ENCODE data around the gene ARHGEF37.

ARHGEF37 gene

DNA sequence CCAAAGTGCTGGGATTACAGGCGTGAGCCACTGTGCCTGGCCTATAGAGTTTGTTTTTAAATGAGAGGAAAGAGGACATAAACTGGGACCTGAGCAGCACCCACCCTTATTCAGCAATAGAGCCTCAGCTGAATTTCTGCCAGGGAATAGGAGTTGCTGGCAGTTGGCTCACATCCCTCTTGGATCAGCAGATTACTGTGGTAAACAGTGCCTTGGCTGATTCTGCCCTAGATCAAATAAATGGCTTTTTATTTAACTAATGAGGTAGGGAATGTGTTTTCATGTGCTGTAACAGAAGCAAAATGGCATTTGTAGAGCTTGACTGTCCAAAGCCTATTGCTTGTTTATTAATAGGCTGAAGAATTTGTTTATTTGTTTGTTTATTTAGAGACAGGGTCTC is 2.1 kb downstream of the ARHGEF37 start:
- H3K27ac ChIP-seq = peak overlapping the region; percentile 100

DNA sequence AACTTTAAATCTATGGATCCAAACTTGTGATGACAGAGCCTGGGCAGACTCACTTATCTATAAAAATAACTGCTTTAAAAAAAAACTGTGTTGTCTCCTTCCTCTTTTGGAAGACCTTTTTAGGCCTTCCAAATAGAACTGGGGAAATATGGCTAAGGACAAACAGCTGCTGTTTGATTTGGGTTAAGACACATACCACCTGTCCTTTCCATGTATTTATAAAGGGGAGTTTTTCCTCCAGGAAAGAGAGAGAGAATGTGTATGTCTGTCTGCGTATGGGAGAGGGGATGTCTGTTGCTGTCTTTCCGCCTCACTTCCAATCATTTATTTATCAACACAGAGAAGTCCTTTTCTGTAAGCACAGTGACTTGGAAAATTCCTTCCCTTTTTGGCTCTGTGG is 2.8 kb downstream of the ARHGEF37 start:
- no peak for TF ChIP-seq ZFX (IDR thresholded peaks at IDR 0.05; ENCODE audit: borderline replicate concordance)
- TF ChIP-seq, protein P1, sequence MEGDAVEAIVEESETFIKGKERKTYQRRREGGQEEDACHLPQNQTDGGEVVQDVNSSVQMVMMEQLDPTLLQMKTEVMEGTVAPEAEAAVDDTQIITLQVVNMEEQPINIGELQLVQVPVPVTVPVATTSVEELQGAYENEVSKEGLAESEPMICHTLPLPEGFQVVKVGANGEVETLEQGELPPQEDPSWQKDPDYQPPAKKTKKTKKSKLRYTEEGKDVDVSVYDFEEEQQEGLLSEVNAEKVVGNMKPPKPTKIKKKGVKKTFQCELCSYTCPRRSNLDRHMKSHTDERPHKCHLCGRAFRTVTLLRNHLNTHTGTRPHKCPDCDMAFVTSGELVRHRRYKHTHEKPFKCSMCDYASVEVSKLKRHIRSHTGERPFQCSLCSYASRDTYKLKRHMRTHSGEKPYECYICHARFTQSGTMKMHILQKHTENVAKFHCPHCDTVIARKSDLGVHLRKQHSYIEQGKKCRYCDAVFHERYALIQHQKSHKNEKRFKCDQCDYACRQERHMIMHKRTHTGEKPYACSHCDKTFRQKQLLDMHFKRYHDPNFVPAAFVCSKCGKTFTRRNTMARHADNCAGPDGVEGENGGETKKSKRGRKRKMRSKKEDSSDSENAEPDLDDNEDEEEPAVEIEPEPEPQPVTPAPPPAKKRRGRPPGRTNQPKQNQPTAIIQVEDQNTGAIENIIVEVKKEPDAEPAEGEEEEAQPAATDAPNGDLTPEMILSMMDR (IDR thresholded peaks at IDR 0.05) = no peak
- peak overlapping the region; percentile 100 for H3K27ac ChIP-seq

More for the DNA sequence above, 2.1 kb downstream of the ARHGEF37 start:
- no peak for TF ChIP-seq ZFX (IDR thresholded peaks at IDR 0.05; ENCODE audit: borderline replicate concordance)
- TF ChIP-seq, protein P1 (IDR thresholded peaks at IDR 0.05) = no peak

DNA sequence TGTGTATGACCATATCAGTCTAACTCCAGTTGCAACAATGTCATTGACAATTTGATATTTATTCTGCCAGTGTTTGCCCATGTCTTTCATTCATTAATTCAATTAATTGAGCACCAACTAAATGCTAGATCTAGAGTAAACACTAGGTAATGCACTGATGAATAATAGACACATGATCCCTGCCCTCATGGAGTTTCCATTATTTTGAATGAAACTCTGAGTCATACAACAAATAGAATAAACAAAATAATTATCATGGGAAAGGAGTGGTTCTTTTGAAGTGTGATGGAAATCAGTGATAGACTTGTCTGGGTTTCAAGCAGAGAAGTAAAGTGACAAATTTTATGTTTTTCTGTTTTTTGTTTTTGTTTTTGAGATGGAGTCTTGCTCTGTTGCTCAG is 4.6 kb downstream of the ARHGEF37 start:
- H3K27ac ChIP-seq = peak overlapping the region; percentile 100
- TF ChIP-seq, protein P1 (IDR thresholded peaks at IDR 0.05) = no peak
- TF ChIP-seq ZFX (IDR thresholded peaks at IDR 0.05; ENCODE audit: borderline replicate concordance) = no peak

DNA sequence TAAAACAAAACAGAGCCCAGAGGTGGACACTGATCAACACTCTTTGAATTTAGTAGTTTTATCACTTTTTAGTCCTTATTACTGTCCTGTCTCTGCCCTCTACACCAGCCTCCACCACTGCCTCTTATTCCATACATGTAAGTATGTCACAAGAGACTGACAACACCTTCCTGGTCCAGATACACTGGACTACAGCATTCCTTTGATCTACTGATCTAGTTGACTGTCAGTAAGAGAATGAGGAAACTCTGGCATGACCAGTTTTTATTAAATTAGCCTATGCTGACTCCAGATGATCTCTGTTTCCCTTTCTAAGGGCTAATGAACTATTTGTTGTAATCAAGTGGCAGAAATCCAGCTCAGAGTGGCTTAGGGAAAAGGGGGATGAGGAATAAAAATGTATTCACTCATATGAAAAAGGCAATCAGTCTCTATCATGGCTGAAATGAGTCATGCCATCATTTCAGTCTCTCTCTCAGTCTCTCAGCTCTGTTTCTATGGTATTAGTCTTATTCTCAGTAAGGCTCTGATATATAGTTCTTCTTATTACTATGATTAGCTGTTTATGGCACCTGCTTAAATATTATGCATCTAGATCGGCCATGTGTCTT is 5.5 kb downstream of the ARHGEF37 start:
- H3K27ac ChIP-seq = peak overlapping the region; percentile 100
- TF ChIP-seq, protein P1 (IDR thresholded peaks at IDR 0.05) = no peak
- TF ChIP-seq ZFX (IDR thresholded peaks at IDR 0.05; ENCODE audit: borderline replicate concordance) = no peak

DNA sequence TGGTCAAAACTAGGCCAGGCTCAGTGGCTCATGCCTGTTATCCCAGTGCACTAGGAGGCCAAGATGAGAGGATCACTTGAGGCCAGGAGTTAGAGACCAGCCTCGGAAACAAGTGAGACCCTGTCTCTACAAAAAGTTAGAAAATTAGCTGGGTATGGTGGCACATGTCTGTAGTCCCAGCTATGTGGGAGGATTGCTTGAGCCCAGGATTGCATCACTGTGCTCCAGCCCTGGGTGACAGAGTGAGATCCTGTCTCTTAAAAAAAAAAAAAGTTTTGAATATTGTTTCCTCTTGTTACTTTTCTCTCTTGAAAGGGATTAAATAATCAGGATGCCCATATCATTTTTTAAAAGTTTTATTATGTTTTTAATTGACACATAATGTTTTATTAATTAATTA is 7.6 kb downstream of the ARHGEF37 start:
- peak overlapping the region; percentile 100 for H3K27ac ChIP-seq
- TF ChIP-seq, protein P1 (IDR thresholded peaks at IDR 0.05) = no peak
- no peak for TF ChIP-seq ZFX (IDR thresholded peaks at IDR 0.05; ENCODE audit: borderline replicate concordance)

DNA sequence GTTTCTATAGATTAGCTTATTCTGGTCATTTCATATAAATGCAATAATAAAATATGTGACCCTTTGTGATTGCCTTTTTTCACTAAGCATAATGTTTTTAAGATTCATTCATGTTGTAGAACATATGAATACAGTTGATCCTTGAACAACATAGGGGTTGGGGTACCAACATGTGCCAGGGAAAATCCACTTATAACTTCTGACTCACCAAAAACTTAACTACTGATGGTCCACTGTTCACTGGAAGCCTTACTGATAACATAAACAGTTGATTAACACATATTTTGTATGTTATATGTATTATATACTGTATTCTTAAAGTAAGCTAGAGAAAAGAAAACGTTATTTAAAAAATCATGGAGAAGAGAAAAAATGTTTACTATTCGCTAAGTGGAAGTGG is 12.1 kb downstream of the ARHGEF37 start:
- TF ChIP-seq ZFX (IDR thresholded peaks at IDR 0.05; ENCODE audit: borderline replicate concordance) = no peak
- TF ChIP-seq, protein P1 (IDR thresholded peaks at IDR 0.05) = no peak
- peak overlapping the region; percentile 100 for H3K27ac ChIP-seq

DNA sequence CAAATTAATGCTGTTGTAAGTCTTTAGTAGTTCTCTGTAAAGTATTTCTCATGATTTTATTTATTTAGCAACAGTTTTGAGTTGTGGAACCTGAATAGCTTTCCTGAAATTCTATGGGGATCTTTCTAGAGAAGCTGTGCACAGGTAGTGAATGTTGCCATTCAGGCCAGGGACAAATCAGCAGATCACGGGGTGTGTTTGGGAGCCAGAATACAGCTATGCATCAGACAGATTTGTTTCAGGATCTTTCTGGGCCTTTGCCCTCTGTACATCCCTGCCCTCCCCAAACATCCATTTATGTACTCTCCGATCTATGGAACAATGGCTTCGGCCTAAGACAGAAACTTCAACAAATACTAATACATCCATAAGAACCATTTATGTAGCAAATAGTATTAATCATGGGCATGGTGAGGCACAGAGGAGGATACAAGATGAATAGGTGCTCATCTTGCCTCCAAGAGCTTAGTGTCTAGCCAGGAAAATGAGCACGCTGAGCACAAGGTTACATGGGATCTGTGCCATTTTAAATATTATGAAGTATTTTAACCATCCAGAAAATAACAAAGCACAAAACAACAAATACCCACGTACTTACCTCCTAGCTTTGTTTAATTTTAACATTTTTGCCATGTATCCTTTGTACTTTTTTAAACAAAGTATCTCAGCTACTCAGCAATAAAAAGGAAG is 13.1 kb downstream of the ARHGEF37 start:
- no peak for TF ChIP-seq ZFX (IDR thresholded peaks at IDR 0.05; ENCODE audit: borderline replicate concordance)
- TF ChIP-seq, protein P1 (IDR thresholded peaks at IDR 0.05) = no peak
- peak overlapping the region; percentile 100 for H3K27ac ChIP-seq

DNA sequence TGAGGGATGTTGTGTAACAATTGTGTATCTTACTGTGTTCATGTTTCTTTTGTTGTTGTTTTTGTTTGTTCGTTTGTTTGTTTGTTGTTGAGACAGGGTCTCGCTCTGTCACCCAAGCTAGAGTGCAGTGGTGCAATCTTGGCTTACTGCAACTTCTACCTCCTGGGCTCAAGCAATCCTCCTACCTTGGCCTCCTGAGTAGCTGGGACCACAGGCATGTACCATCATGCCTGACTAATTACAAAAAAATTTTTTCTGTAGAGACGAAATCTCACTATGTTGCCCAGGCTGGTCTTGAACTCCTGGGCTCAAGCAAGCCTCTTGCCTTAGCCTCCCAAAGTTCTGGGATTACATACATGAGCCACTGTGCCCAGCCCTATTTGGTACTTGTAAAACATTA is 13.8 kb downstream of the ARHGEF37 start:
- peak overlapping the region; percentile 100 for H3K27ac ChIP-seq
